Progenitor cell of endocrine pancreas (in vitro differentiated cells): Measurements from ENCODE around the gene MRRF. TPM values are rescaled to one million over a fixed set of nuclear protein-coding genes. Genes with fewer than 3 reads are reported as not detected.

Experiments used
- DNase-seq: peaks from one replicate; pipeline ENCODE4 v3.0.0; 2021; ENCODE audit warnings: low spot score; ENCODE audit not compliant: unreplicated experiment
- H3K27ac Mint-ChIP-seq: 2 replicates; pipeline ENCODE4 v1.8.0; 2021; ENCODE audit warnings: mild to moderate bottlenecking, moderate library complexity, mixed read lengths
- H3K27me3 Mint-ChIP-seq: 2 replicates; pipeline ENCODE4 v1.8.0; 2021; ENCODE audit warnings: mixed read lengths
- H3K36me3 Mint-ChIP-seq: 2 replicates; pipeline ENCODE4 v1.8.0; 2022; ENCODE audit warnings: mixed read lengths; ENCODE audit not compliant: insufficient read depth
- H3K4me1 Mint-ChIP-seq: 2 replicates; pipeline ENCODE4 v1.8.0; 2021; ENCODE audit warnings: low read depth, mixed read lengths
- H3K4me3 Mint-ChIP-seq: 2 replicates; pipeline ENCODE4 v1.8.0; 2021; ENCODE audit warnings: low read depth, mild to moderate bottlenecking, moderate library complexity, mixed read lengths
- H3K9me3 Mint-ChIP-seq: 2 replicates; pipeline ENCODE4 v1.8.0; 2021; ENCODE audit warnings: low read depth, mixed read lengths
- CTCF ChIP-seq: fragments of 200-600 bp; sonication (generic); IDR thresholded peaks from one replicate; pipeline ENCODE4 v1.5.0; 2021; ENCODE audit warnings: antibody characterized with exemption, mild to moderate bottlenecking; ENCODE audit not compliant: unreplicated experiment
- total RNA-seq: library from RNA; stranded (reverse); gene quantifications from 2 replicates; pipeline ENCODE4 v1.2.1, GENCODE V29; 2021

MRRF gene
- total RNA-seq, 1 donor from 2014 or later = 34.3 TPM

- no peak for TF ChIP-seq CTCF
- DNase-seq = no peak
- Mint-ChIP-seq H3K27me3 (peaks cover 28% of the 10 kb centered on the region), H3K36me3 (no peaks in the 10 kb centered on the region), H3K4me3 (no peak overlapping the region), H3K9me3 (no peaks in the 10 kb centered on the region), H3K4me1 (peaks cover 11% of the 10 kb centered on the region), H3K27ac (no peak overlapping the region)
Measured at GRCh38 chr9:122378236-122378635, 113.6 kb downstream of the MRRF start.

GRCh38 chr9:122379340-122379739 lies 114.7 kb downstream of the MRRF start:
- H3K36me3 Mint-ChIP-seq = no peaks in the 10 kb centered on the region
- no peak overlapping the region for H3K4me3 Mint-ChIP-seq
- no peak overlapping the region for H3K27ac Mint-ChIP-seq
- H3K4me1 Mint-ChIP-seq = peaks cover 11% of the 10 kb centered on the region
- no peak for DNase-seq
- no peaks in the 10 kb centered on the region for H3K9me3 Mint-ChIP-seq
- H3K27me3 Mint-ChIP-seq = peaks cover 20% of the 10 kb centered on the region
- peak; percentile 37 for TF ChIP-seq CTCF

GRCh38 chr9:122380293-122380692 lies 115.6 kb downstream of the MRRF start:
- TF ChIP-seq CTCF = no peak
- H3K27me3 Mint-ChIP-seq = peaks cover 13% of the 10 kb centered on the region
- H3K4me1 Mint-ChIP-seq = peaks cover 11% of the 10 kb centered on the region
- no peaks in the 10 kb centered on the region for H3K36me3 Mint-ChIP-seq
- DNase-seq = no peak
- H3K9me3 Mint-ChIP-seq = no peaks in the 10 kb centered on the region
- H3K4me3 Mint-ChIP-seq = no peak overlapping the region
- H3K27ac Mint-ChIP-seq = no peak overlapping the region

Other genes starting within 250 kb of the MRRF start
- gene TTLL11, start 171.6 kb upstream of the MRRF start, total RNA-seq = 5.3 and 5.5 TPM in 2 replicates
- 43.1 and 44.6 TPM in 2 replicates for gene NDUFA8, start 105.1 kb upstream of the MRRF start, total RNA-seq
- 0.57 and 1.9 TPM in 2 replicates for gene MORN5, start 105.0 kb upstream of the MRRF start, total RNA-seq
- gene LHX6, start 35.9 kb upstream of the MRRF start, total RNA-seq = 1.6 and 3.1 TPM in 2 replicates
- 16.7 and 23.6 TPM in 2 replicates for gene RBM18, start within 50 bp of the MRRF start, total RNA-seq
- 0.07 and 0.22 TPM in 2 replicates for gene PTGS1, start 106.1 kb downstream of the MRRF start, total RNA-seq
- not detected in 2 replicates for gene OR1J1, start 213.0 kb downstream of the MRRF start, total RNA-seq
- not detected in 2 replicates for gene OR1J2, start 245.9 kb downstream of the MRRF start, total RNA-seq